Loucy (cell line): ENCODE measurements around the gene C1QL4.

Experiments
- EZH2phosphoT487 ChIP-seq: fragments of 200-600 bp; IDR thresholded peaks from 2 replicates; pipeline ENCODE4 v1.6.1; 2018; ENCODE audit warnings: antibody characterized with exemption, mild to moderate bottlenecking, moderate library complexity, borderline replicate concordance
- TF ChIP-seq, protein P1 (sequence below): fragments of 200-600 bp; sonication (generic); conservative IDR thresholded peaks from 2 replicates; pipeline ENCODE4 v1.5.1; 2014; ENCODE audit warnings: mild to moderate bottlenecking, antibody characterized with exemption, low read length

DNA sequence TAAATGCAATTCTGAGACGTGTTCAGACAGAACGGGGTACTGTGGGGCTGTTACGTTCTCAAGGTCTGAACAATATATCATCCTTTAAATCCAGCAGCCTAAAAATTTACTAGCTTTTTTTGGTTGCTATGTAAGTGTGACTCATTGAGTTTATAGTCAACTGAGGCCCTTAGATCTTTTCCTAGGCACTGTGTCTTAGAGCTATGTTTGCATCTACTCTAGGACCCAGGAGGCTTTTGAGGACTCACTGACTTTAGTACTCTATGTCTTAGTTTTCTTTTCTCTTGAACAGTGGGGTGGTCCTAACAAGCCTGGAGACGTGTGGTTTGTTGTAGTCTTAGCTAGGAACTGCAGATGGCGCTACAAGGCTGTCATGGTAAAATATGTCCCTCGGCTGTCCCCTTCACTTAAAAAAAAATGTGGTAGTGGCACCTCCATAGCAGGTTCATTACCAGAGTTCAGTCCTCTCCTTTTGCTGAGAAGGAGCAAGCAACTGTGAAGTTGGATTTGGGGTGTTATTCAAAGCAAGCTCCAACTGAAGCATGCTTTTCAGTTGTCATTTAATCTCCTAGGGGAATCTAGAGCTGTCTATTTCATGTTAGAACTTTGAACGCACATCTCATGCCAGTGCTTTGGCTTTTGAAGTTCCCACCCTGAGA lies 21.6 kb upstream of the C1QL4 start:
- TF ChIP-seq, protein P1, sequence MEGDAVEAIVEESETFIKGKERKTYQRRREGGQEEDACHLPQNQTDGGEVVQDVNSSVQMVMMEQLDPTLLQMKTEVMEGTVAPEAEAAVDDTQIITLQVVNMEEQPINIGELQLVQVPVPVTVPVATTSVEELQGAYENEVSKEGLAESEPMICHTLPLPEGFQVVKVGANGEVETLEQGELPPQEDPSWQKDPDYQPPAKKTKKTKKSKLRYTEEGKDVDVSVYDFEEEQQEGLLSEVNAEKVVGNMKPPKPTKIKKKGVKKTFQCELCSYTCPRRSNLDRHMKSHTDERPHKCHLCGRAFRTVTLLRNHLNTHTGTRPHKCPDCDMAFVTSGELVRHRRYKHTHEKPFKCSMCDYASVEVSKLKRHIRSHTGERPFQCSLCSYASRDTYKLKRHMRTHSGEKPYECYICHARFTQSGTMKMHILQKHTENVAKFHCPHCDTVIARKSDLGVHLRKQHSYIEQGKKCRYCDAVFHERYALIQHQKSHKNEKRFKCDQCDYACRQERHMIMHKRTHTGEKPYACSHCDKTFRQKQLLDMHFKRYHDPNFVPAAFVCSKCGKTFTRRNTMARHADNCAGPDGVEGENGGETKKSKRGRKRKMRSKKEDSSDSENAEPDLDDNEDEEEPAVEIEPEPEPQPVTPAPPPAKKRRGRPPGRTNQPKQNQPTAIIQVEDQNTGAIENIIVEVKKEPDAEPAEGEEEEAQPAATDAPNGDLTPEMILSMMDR: peak; percentile 90
- no peak for TF ChIP-seq EZH2phosphoT487
